Dendritic cell treated with granulocyte-macrophage colony-stimulating factor and Interleukin-4, amounts not matched to agents 40 ng/mL and 50 ng/mL, for 4 days (primary cell): ENCODE measurements around the gene PLCB4.

Experiments
- H3K27ac Mint-ChIP-seq: one replicate; pipeline ENCODE4 v1.8.0; 2022; ENCODE audit warnings: mild to moderate bottlenecking, mixed read lengths
- H3K27me3 Mint-ChIP-seq: one replicate; pipeline ENCODE4 v1.8.0; 2022; ENCODE audit warnings: mild to moderate bottlenecking, mixed read lengths
- H3K36me3 Mint-ChIP-seq: one replicate; pipeline ENCODE4 v1.8.0; 2022; ENCODE audit warnings: low read depth, mixed read lengths
- H3K4me1 Mint-ChIP-seq: one replicate; pipeline ENCODE4 v1.8.0; 2022; ENCODE audit warnings: low read depth, mixed read lengths
- H3K4me3 Mint-ChIP-seq: one replicate; pipeline ENCODE4 v1.8.0; 2022; ENCODE audit warnings: mild to moderate bottlenecking, moderate library complexity, mixed read lengths
- H3K9me3 Mint-ChIP-seq: one replicate; pipeline ENCODE4 v1.8.0; 2022; ENCODE audit warnings: mixed read lengths
- intact Hi-C: fragments of 100-400 bp; cut with micrococcal nuclease; formaldehyde crosslinking; loops from one replicate; pipeline ENCODE4 v1.15.0; 2022

The PLCB4 gene

DNA sequence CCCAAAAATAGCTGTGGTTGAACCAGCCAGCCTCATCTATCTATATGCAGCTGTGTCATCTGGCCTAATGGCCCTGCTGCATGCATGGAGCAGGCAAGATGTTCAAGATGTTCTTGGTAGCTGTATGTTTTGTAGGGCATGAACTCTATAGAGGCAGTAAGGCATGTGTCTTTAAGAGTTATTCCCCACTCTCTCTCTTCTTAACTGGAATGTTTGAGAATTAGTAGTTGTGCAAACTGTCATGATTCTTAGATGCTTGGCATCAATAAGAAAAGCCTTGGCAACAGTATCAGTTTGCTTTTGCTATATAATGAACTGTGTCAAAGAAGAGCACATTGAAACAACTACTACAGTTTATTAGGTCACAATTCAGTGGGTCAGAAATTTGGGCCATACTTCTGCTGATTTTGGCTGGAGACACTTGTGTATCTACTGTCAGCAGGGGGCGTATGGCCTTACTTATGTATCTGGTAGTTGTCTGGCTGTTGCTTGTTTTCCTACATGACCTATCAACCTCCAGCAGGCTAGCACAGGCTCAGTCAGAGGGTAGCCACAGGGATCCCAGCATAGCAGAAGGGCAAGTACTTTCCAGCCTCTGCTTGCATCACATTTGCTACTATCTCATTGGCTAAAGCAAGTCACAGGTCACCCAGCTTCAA is 389.4 kb downstream of the PLCB4 start:
- Mint-ChIP-seq H3K4me1 (peaks cover 18% of the 10 kb centered on the region), H3K27me3 (peaks cover 1% of the 10 kb centered on the region), H3K9me3 (no peaks in the 10 kb centered on the region), H3K4me3 (no peak overlapping the region), H3K27ac (no peak overlapping the region), H3K36me3 (no peaks in the 10 kb centered on the region)
- intact Hi-C loops: loop anchor here (1.0 kb wide), 1 partner anchor 152 kb away; no protein-coding TSS in a partner anchor

DNA sequence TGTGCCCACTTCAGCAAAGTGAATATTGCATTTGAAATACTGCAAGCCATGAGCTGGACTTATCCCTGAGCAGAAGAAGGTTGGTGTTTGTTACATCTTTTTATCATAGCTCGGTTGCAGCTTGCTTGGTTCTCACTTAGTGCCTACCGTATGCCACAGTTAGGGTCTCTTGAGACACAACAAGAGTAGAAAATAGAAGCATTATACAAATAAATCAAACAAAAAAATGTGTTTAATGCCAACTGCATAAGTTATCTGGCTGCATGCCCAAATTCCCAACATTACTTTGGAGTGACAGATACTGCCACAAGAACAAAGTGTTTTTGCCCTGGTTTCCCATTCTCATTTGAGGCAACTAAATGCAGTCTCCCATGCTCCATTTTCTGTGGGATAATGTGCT is 391.6 kb downstream of the PLCB4 start:
- intact Hi-C loops: no loop called here
- no peaks in the 10 kb centered on the region for H3K36me3 Mint-ChIP-seq
- H3K27ac Mint-ChIP-seq: no peak overlapping the region
- H3K9me3 Mint-ChIP-seq: no peaks in the 10 kb centered on the region
- peaks cover 3% of the 10 kb centered on the region for H3K27me3 Mint-ChIP-seq
- peaks cover 11% of the 10 kb centered on the region for H3K4me1 Mint-ChIP-seq
- H3K4me3 Mint-ChIP-seq: no peak overlapping the region

DNA sequence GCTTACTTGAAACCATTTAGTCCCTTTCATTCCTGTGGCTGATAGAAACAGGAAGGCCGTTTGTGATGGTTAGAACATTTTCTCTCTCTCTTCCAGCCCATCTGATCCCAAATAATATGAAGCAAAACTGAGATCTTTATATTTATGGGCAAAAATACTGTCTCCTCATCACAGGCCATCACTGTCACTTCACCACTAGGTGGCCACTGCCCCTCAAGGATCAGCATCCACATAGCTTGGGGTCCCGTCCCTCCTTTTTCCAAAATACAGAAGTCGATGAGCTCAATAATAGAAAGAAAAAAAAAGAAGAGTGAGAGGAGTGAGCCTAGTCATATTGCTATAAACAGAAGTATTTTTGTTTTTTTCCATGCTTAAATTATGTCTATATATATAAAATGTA is 399.1 kb downstream of the PLCB4 start:
- Mint-ChIP-seq H3K27me3 (peaks cover 7% of the 10 kb centered on the region), H3K36me3 (no peaks in the 10 kb centered on the region), H3K4me3 (no peak overlapping the region), H3K27ac (no peak overlapping the region), H3K4me1 (peaks cover 7% of the 10 kb centered on the region), H3K9me3 (no peaks in the 10 kb centered on the region)
- intact Hi-C loops: loop anchor here (2.0 kb wide), 1 partner anchor 47 kb away; the partner anchor contains the start of gene LAMP5

DNA sequence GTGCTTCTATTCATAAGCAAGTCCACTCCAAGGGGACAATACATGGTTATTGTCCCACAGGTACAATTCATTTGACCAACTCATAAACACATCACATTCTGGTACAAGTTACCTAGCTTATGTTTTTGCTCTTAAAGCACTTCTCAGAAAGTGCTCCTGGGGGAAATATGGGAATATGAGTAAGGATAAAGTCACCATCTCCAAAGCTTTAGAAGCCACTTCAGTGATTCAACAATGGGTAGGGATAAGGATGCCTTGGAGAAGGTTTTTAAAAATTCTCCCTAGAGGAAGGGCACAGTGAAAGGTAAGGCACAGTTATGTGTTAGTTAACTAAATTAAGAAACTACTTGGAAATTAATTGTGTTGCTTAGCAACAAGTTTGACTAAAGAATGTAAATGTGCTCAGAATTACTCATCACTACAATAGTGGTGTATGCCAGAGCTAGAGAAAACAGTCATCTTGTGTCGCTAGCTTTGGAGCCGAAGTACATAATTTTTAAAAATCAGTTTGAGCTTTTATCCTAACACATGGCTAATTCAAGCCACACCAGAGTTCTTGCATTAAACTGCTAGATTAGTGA is 406.0 kb downstream of the PLCB4 start:
- Mint-ChIP-seq H3K4me1 (no peaks in the 10 kb centered on the region), H3K4me3 (no peak overlapping the region), H3K9me3 (no peaks in the 10 kb centered on the region), H3K36me3 (no peaks in the 10 kb centered on the region), H3K27me3 (peaks cover 27% of the 10 kb centered on the region), H3K27ac (no peak overlapping the region)
- intact Hi-C loops: no loop called here

DNA sequence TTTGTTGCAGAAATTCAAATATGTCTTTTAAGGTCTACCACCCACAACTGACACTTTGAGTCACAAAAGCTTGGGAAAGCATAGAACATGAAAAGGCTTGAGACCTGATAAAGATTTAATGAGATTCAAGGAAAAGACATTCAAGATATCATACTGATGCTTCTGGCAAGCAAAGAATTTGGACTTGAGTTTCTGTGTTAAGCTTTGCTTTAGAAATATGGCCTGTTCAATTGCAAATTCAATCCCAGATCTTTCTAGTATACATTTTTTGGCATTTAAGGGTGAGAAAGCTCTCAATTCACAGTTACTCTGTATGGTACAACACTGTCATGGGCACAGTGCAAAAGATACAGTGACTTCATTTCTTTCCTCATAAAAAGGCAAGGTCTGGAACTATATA is 406.6 kb downstream of the PLCB4 start:
- H3K9me3 Mint-ChIP-seq: no peaks in the 10 kb centered on the region
- H3K27ac Mint-ChIP-seq: no peak overlapping the region
- intact Hi-C loops: no loop called here
- H3K27me3 Mint-ChIP-seq: peaks cover 28% of the 10 kb centered on the region
- H3K4me1 Mint-ChIP-seq: no peaks in the 10 kb centered on the region
- H3K36me3 Mint-ChIP-seq: no peaks in the 10 kb centered on the region
- no peak overlapping the region for H3K4me3 Mint-ChIP-seq

DNA sequence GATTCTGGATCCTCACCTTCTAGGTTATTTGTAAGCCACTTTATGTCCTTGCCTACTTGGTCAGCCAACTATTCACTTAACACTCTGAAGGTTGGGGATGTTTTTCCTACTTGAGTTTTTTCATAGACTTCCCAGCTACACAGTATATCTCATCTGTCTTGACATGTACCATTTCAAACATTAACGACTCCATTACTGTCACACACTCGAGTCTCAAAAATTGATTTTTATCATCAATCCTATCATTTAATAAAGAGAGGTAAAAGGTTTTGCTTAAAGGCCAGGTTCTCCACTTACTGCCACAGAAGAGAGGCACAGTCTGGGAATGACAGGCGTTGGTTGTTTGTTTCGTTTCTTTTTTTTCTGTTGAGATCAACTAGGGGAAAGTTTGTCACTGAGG is 407.3 kb downstream of the PLCB4 start:
- no peaks in the 10 kb centered on the region for H3K9me3 Mint-ChIP-seq
- H3K27ac Mint-ChIP-seq: no peak overlapping the region
- intact Hi-C loops: no loop called here
- peaks cover 30% of the 10 kb centered on the region for H3K27me3 Mint-ChIP-seq
- H3K4me1 Mint-ChIP-seq: peaks cover 6% of the 10 kb centered on the region
- H3K36me3 Mint-ChIP-seq: no peaks in the 10 kb centered on the region
- H3K4me3 Mint-ChIP-seq: no peak overlapping the region

DNA sequence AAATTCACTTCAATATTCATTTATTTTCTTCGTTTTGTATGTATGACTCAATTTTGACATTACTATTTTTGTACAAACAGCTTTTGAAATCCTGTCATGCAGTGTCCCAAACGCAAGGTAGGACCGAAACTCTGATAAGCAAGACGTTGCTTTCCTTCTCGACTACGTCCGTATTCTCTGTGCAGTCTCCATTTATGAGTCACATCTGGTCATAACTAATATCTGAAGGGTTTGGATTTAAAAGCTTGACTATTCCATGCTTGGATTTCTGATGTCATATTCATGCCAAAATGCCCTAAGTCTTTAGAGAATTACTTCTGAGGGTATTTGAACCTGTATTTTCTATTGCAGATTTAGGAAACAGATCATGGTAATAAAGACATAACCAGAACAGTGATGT is 407.8 kb downstream of the PLCB4 start:
- H3K36me3 Mint-ChIP-seq: no peaks in the 10 kb centered on the region
- intact Hi-C loops: no loop called here
- no peak overlapping the region for H3K27ac Mint-ChIP-seq
- peaks cover 27% of the 10 kb centered on the region for H3K27me3 Mint-ChIP-seq
- peaks cover 10% of the 10 kb centered on the region for H3K4me1 Mint-ChIP-seq
- no peak overlapping the region for H3K4me3 Mint-ChIP-seq
- H3K9me3 Mint-ChIP-seq: no peaks in the 10 kb centered on the region

DNA sequence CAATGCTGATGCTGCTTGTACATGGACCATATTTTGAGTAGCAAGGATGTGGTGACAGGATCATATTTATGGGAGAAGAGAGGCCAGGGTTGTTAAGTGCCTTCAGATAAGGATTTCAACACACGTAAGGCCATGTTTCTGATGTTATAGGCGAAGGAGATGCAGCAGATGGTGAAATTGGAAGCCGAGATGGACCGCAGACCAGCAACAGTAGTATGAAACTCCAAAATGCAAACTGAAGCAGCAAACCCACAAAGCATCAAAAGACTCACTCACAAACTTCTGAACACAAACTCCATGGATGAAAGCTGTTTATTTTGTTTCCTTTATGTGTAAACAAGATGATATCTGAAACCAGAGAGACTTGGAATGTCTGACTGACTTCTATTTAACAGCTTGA is 409.9 kb downstream of the PLCB4 start:
- no peak overlapping the region for H3K27ac Mint-ChIP-seq
- no peak overlapping the region for H3K4me3 Mint-ChIP-seq
- H3K36me3 Mint-ChIP-seq: no peaks in the 10 kb centered on the region
- intact Hi-C loops: no loop called here
- H3K9me3 Mint-ChIP-seq: no peaks in the 10 kb centered on the region
- H3K27me3 Mint-ChIP-seq: peaks cover 32% of the 10 kb centered on the region
- peaks cover 24% of the 10 kb centered on the region for H3K4me1 Mint-ChIP-seq

DNA sequence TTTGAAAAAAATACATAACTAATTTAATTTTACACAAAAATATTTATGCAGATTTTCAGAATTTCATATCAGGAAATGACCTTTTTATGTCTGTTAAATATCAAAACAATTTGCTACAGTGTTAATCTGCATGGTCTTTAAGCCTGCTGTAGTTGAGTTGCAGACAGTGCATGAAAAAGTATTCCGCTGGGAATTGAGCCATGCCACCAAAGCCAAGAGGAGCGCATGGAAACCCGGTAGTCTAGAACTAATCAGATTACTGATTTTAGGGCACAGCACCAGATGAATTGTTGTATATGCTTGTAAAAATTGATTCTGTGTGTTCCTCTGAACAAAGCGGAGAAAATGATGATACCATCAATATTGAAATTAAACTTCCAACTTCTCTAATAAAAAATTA is 411.2 kb downstream of the PLCB4 start:
- no peaks in the 10 kb centered on the region for H3K9me3 Mint-ChIP-seq
- H3K4me3 Mint-ChIP-seq: no peak overlapping the region
- peaks cover 33% of the 10 kb centered on the region for H3K4me1 Mint-ChIP-seq
- no peaks in the 10 kb centered on the region for H3K36me3 Mint-ChIP-seq
- no peak overlapping the region for H3K27ac Mint-ChIP-seq
- H3K27me3 Mint-ChIP-seq: peaks cover 40% of the 10 kb centered on the region
- intact Hi-C loops: no loop called here

DNA sequence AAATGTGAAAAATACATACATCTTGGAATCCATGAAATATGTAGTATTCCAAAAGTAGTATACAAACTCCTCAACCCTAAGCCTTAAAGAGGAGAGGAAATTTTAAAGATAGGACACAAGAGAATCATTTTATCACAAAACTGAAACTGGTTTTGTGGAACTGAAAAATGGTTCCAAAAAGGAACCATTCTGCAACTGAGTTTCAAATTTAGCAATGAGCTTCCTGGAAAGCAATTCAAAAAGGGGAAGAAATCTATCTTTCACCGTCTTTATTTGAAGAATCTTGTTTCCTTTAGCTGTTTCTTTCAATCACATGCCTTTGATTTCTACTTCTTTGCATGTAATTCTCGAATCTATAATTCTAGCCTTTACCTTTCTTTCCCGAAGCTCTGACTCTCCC is 413.3 kb downstream of the PLCB4 start:
- Mint-ChIP-seq H3K9me3 (no peaks in the 10 kb centered on the region), H3K4me1 (peaks cover 43% of the 10 kb centered on the region), H3K36me3 (no peaks in the 10 kb centered on the region), H3K27me3 (peaks cover 30% of the 10 kb centered on the region), H3K4me3 (peak overlapping the region; percentile 54), H3K27ac (peak overlapping the region; percentile 70)
- intact Hi-C loops: no loop called here

DNA sequence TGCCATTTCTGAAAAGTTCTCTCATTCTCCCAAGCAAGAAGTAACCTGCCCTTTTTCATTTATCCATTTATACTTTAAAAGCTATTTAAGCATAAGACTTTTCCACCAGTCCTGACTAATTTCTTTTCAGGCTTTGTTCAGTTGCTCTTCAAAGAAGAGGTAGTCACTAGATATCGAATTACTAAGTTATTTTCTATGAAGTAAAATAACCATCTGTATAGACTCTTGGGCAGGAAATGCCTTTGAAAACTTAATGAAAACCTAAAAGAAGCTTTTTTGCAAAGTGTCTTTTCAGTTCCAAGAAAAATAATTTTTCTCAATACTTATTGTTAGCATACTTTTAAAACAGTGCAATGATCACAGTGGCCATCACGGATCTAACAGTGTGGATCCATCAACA is 414.2 kb downstream of the PLCB4 start:
- Mint-ChIP-seq H3K4me3 (no peak overlapping the region), H3K27me3 (peaks cover 31% of the 10 kb centered on the region), H3K27ac (peak overlapping the region; percentile 70), H3K4me1 (peaks cover 46% of the 10 kb centered on the region), H3K36me3 (no peaks in the 10 kb centered on the region), H3K9me3 (no peaks in the 10 kb centered on the region)
- intact Hi-C loops: no loop called here

DNA sequence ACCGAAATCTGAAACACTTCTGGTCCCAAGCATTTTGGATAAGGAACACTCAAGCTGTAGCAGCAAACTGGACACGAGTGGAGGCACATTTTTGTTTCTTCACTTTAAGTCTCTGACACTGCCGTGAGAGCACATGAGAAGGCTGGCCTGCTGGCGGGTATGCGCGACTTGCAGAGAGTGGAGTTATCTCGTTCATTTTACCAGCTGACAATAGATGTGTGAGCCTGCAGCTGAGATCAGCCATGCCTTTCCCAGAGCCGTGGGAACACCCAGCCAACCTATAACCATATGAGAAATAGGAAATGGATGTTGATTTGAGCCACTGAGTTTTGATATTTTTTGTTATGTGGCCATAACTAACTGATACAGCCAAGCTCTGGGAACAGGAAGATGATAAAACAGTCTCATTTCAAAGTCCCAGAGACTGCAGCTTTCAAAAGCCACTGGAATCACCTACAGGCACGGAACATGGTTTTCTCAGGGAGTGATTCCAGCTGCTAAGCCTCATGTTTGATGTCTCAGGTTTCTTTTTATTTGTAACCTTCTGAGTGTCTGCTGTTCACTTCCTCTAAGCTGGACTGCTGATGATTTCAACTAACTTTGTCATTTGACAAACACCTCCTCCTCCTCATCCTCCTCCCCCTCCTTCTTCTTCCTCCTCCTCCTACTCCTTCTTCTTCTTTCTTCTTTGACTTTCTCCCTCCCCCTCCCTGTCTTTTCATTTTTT is 416.9 kb downstream of the PLCB4 start:
- Mint-ChIP-seq H3K9me3 (no peaks in the 10 kb centered on the region), H3K36me3 (no peaks in the 10 kb centered on the region), H3K4me1 (peaks cover 54% of the 10 kb centered on the region), H3K4me3 (no peak overlapping the region), H3K27ac (peak overlapping the region; percentile 9), H3K27me3 (peaks cover 28% of the 10 kb centered on the region)
- intact Hi-C loops: no loop called here

DNA sequence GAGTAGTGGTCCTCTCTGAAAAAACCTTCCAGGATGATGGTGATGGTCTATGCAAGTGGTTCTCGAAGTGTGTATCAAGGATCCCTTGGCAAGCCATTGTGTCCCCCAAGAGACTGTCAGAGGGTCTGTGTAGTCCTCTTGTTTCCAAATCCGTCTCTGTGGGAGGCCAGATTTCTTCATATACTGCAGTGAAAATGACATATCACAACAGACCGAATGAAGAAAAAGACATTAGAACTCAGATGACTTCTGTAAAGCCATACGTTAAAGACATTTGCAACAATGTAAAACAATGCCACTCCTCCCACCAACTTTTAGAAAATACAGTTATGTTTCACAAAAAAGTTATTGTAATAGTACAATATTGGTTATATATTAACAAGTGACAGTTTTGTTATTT is 418.3 kb downstream of the PLCB4 start:
- Mint-ChIP-seq H3K36me3 (no peaks in the 10 kb centered on the region), H3K4me3 (no peak overlapping the region), H3K27me3 (peaks cover 28% of the 10 kb centered on the region), H3K4me1 (peaks cover 49% of the 10 kb centered on the region), H3K27ac (no peak overlapping the region), H3K9me3 (no peaks in the 10 kb centered on the region)
- intact Hi-C loops: no loop called here

DNA sequence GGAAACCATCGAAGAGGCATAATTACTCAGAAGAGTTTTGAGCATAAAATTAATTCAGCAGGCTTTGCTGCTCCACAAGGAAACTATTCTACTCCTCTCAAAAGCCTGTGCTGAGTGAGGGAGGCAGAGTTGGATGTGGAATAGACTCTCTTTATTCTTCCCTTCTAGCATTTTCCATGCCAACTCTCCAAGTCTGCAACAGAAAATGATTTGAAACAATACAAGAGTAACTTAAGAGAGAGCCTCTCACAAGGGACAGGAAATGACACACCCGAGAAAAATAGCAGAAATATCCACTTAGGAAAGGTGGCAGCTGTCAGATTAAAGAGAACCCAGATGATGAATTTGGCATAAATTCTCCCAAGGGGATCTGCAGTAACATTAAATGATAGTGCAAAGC is 419.2 kb downstream of the PLCB4 start:
- Mint-ChIP-seq H3K36me3 (no peaks in the 10 kb centered on the region), H3K4me1 (peaks cover 45% of the 10 kb centered on the region), H3K9me3 (no peaks in the 10 kb centered on the region), H3K27ac (no peak overlapping the region), H3K4me3 (no peak overlapping the region), H3K27me3 (peaks cover 31% of the 10 kb centered on the region)
- intact Hi-C loops: no loop called here
